CD4-positive, CD25-positive, alpha-beta regulatory T cell (primary cell): ENCODE data around the gene SIVA1. TPM values are rescaled to one million over a fixed set of nuclear protein-coding genes. Genes with fewer than 3 reads are reported as not detected.

Experiments used
- ATAC-seq, 2 donors: fragments of 150-1000 bp; cut with Tn5 transposase; one replicate each; pipeline ENCODE4 v1.10.0; 2021; ENCODE audit warnings: low read depth in 2 of 2, moderate number of reproducible peaks in 2 of 2, moderate library complexity in 1 of 2
- DNase-seq, 3 donors: peaks; one replicate each; pipeline versions ENCODE4 v3.0.0 to v3.0.0-alpha.2; 2012 to 2022; ENCODE audit warnings: mixed read lengths in 1 of 3
- H3K27ac ChIP-seq: one replicate; pipeline ENCODE4 v1.7.0; 2013; ENCODE audit warnings: mild to moderate bottlenecking, low read length; ENCODE audit not compliant: insufficient read depth, poor library complexity, severe bottlenecking
- H3K27me3 ChIP-seq: one replicate; pipeline ENCODE4 v1.7.0; 2013; ENCODE audit warnings: low read length; ENCODE audit not compliant: control insufficient read depth, insufficient read depth
- H3K36me3 ChIP-seq: one replicate; pipeline ENCODE4 v1.7.0; 2013; ENCODE audit warnings: mild to moderate bottlenecking, low read length, moderate library complexity; ENCODE audit not compliant: control insufficient read depth, insufficient read depth
- H3K4me1 ChIP-seq: 2 replicates; pipeline ENCODE4 v1.7.0; 2013; ENCODE audit warnings: mild to moderate bottlenecking, low read length; ENCODE audit not compliant: insufficient read depth, control insufficient read depth, poor library complexity, severe bottlenecking
- H3K4me3 ChIP-seq: one replicate; pipeline ENCODE4 v1.7.0; 2013; ENCODE audit warnings: low read depth, mild to moderate bottlenecking, low read length, moderate library complexity
- H3K9me3 ChIP-seq, 2 experiments: 1 replicate in 1 of 2; 2 replicates in 1 of 2; pipeline ENCODE4 v1.7.0; 2013; ENCODE audit warnings: low read length in 2 of 2, mild to moderate bottlenecking in 1 of 2, moderate library complexity in 1 of 2; ENCODE audit not compliant: control insufficient read depth in 2 of 2
- H3K27ac Mint-ChIP-seq, 3 donors: one replicate each; pipeline ENCODE4 v1.8.0; 2020 to 2022; ENCODE audit warnings: mild to moderate bottlenecking in 3 of 3, mixed read lengths in 3 of 3, moderate library complexity in 2 of 3
- H3K27me3 Mint-ChIP-seq: one replicate; pipeline ENCODE4 v1.8.0; 2022; ENCODE audit warnings: mild to moderate bottlenecking, mixed read lengths
- H3K36me3 Mint-ChIP-seq: one replicate; pipeline ENCODE4 v1.8.0; 2020; ENCODE audit warnings: mixed read lengths
- H3K4me1 Mint-ChIP-seq, 4 donors: one replicate each; pipeline ENCODE4 v1.8.0; 2020 to 2022; ENCODE audit warnings: mixed read lengths in 4 of 4, mild to moderate bottlenecking in 1 of 4
- H3K4me3 Mint-ChIP-seq, 4 donors: one replicate each; pipeline ENCODE4 v1.8.0; 2020 to 2022; ENCODE audit warnings: mild to moderate bottlenecking in 4 of 4, mixed read lengths in 4 of 4, moderate library complexity in 3 of 4
- H3K9me3 Mint-ChIP-seq, 7 donors: one replicate each; pipeline ENCODE4 v1.8.0; 2020 to 2022; ENCODE audit warnings: mixed read lengths in 7 of 7, mild to moderate bottlenecking in 3 of 7, moderate library complexity in 2 of 7
- polyA plus RNA-seq, 4 donors: library from polyadenylated mRNA; unstranded; fragments of 300-500 nt; fragmentation: Illumina TruSeq; gene quantifications; one replicate each; pipeline ENCODE4 v1.2.3, GENCODE V29; 2021
- total RNA-seq: library from RNA; stranded (reverse); gene quantifications from one replicate; pipeline ENCODE4 v1.2.3, GENCODE V29; 2022

SIVA1 gene
- total and polyA plus RNA-seq, 5 donors from 2014 or later: 82.6 to 281 (median 240) TPM

DNA sequence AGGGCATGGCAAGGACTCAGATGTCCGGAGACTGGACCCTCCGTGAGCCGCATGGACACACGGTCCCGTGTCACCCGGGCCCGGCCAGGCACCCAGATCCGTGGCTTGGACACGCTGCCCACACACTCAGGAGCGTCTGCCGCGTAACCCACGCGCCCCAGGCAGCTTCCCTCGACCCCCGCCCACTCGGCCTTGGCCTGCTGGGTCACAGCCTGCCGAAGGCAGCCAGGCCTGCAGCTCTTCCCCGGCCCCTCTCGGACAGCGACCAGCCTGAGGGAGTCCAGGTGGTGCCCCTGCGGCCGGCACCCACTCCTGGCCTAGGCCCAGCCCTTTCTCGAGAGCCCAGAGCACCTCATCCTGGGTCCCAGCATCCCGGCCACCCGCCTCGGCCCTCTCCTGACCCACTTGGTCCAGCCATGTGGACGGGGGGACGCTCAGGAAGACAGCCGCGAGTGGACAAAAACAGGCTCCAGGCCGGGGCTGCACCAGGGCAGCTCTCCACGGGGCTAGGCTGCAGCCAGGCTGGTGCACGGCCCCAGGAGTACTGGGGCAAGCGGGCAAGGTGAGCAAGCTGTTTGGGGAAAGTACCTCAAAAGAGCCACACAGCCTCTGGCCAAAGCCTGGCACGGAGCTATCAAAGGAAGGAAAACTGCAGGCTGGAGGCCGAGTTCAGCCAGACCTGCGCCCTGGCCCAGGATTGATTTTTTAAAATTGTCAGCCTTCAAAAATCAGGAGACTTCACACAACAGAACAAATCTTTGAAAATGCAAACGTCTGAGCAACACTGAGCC is 36.1 kb downstream of the SIVA1 start:
- peak overlapping the region in 1 of 4 donors; percentile 76 for H3K4me3 Mint-ChIP-seq
- DNase-seq: no peak
- Histone ChIP-seq H3K27me3 (no peaks in the 10 kb centered on the region), H3K4me3 (no peak overlapping the region), H3K27ac (no peak overlapping the region), H3K36me3 (no peaks in the 10 kb centered on the region), H3K9me3 (no peaks in the 10 kb centered on the region), H3K4me1 (peaks cover 47% of the 10 kb centered on the region)
- H3K36me3 Mint-ChIP-seq: no peaks in the 10 kb centered on the region
- no peaks in the 10 kb centered on the region for H3K27me3 Mint-ChIP-seq
- no peaks in the 10 kb centered on the region for H3K9me3 Mint-ChIP-seq
- H3K27ac Mint-ChIP-seq: no peak overlapping the region
- ATAC-seq: no peak
- peaks cover 0 to 55% (median 14%) of the 10 kb centered on the region in 4 donors for H3K4me1 Mint-ChIP-seq

DNA sequence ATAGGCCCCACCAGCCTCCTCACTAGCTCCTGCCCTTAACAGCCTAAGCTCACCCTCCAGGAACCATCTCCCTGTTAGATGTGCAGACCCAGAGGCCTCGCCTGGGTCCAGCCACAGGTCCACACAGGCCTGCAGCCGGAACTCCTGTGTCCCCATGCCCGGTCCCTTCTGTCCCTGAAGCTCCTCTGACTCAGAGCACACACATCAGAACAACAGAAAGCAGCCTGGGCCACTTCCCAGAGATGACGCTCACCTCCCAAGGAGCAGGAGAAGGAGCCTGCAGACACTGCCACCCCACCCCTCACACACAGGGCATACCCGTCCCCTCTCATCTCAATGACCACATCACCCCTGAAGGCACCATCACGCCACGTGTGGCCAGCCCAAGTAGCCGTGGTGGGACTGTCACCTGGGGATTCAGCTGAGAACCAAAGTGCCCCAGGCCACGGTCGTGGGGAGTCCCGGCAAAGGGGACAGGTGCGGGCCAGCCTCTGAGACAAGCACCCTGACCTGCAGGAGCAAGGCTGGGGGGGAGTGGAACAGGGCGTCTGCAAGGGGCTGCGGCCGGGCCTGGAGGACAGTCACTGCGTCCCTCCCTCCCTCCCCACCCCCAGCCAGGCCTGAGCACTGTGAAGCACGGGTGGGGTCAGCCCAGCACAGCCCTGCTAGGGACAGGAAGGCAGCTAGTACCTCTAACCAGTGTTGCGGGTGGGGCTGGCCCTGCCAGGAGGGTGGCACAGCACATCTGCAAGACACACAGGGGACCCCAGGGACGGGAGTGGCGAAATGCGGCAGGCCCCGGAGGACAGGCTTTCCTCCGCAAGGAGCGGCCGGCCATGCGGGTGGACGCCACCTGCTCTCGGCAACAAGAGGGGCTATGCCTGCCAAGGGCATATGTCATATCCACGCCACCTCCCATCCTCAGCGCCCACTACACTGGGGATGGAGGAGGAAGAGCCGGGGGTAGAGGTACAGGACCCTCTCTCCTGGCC is 37.1 kb downstream of the SIVA1 start:
- H3K4me1 ChIP-seq: peaks cover 55% of the 10 kb centered on the region
- H3K27ac ChIP-seq: no peak overlapping the region
- ATAC-seq: no peak
- no peaks in the 10 kb centered on the region for H3K27me3 ChIP-seq
- no peaks in the 10 kb centered on the region for H3K9me3 Mint-ChIP-seq
- H3K9me3 ChIP-seq: no peaks in the 10 kb centered on the region
- peaks cover 0 to 63% (median 17%) of the 10 kb centered on the region in 4 donors for H3K4me1 Mint-ChIP-seq
- no peaks in the 10 kb centered on the region for H3K36me3 ChIP-seq
- DNase-seq: no peak
- no peak overlapping the region for H3K4me3 ChIP-seq
- H3K4me3 Mint-ChIP-seq: peak overlapping the region in 2 of 4 donors; percentile 54 to 86
- H3K27ac Mint-ChIP-seq: peak overlapping the region in 1 of 3 donors; percentile 14
- no peaks in the 10 kb centered on the region for H3K36me3 Mint-ChIP-seq
- no peaks in the 10 kb centered on the region for H3K27me3 Mint-ChIP-seq

DNA sequence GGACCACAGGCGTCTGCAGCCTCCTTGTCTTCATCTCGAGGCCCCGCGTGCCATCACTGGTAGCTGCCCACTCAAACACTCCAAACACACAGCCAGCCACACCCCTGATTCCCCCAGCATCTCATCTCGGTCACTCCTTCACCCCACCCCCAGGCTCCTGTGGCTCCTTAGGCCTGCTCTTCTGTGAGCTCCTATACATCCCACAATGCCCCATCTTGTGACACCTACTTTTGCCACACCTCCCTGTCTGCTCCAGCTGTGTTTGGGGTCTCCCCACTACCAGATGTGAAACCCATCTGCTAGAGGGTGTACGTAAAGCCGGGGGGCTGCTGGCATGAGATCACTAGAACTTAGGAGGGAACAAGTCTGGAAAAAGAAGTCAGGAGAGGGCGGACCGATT is 38.5 kb downstream of the SIVA1 start:
- Histone ChIP-seq H3K4me3 (no peak overlapping the region), H3K9me3 (no peaks in the 10 kb centered on the region), H3K4me1 (peaks cover 54% of the 10 kb centered on the region), H3K36me3 (no peaks in the 10 kb centered on the region), H3K27ac (no peak overlapping the region), H3K27me3 (no peaks in the 10 kb centered on the region)
- no peak for ATAC-seq
- Mint-ChIP-seq H3K4me3 (peak overlapping the region in 2 of 4 donors; percentile 68 to 86), H3K9me3 (no peaks in the 10 kb centered on the region), H3K27ac (peak overlapping the region in 2 of 3 donors; percentile 28 to 84), H3K4me1 (peaks cover 0 to 59% (median 14%) of the 10 kb centered on the region in 4 donors), H3K36me3 (no peaks in the 10 kb centered on the region), H3K27me3 (no peaks in the 10 kb centered on the region)
- no peak for DNase-seq

DNA sequence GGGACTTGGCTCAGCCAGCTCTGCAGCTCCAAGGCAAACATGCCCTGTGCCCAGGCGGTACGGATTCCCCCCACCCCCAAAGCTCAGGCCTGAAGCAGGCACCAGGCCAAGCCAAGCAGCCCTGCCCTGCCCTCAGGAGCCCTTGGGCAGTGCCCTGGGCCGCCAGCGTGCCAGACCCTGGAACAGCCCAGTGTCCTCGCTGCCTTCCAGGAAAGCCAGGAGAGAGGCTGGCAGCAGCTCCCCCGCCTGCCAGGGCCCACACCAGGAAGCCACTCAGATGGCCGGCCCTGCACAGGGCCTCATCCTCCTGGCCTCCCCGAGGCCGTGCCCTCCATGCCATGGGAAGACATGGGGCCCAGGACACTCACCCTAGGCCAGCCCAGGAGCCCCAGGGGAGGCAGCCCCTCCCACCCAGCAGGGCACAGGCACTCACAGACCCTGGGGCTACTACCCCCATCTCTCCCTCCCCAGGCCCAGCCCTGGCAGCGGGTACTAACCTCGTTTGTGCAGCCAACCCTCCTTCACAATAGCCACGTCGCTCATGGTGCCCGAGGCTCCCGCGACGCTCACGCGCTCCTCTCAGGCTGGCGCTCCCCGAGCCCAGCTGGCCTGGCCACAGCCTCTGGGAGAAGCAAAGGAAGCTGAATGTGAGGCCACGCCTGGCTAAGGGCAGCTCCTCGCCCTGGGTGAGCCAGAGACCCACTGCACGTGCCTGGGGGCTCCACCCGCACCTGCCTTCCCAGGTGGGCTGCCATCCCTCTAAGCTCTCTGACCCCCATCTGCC is 39.3 kb downstream of the SIVA1 start:
- Histone ChIP-seq H3K27me3 (no peaks in the 10 kb centered on the region), H3K27ac (no peak overlapping the region), H3K4me1 (peaks cover 49% of the 10 kb centered on the region), H3K36me3 (no peaks in the 10 kb centered on the region), H3K9me3 (no peaks in the 10 kb centered on the region), H3K4me3 (no peak overlapping the region)
- Mint-ChIP-seq H3K4me1 (peaks cover 0 to 57% (median 14%) of the 10 kb centered on the region in 4 donors), H3K4me3 (peak overlapping the region in 2 of 4 donors; percentile 52 to 95), H3K9me3 (no peaks in the 10 kb centered on the region), H3K27ac (peak overlapping the region in 2 of 3 donors; percentile 11 to 62), H3K27me3 (no peaks in the 10 kb centered on the region), H3K36me3 (no peaks in the 10 kb centered on the region)
- no peak for DNase-seq
- ATAC-seq: no peak

DNA sequence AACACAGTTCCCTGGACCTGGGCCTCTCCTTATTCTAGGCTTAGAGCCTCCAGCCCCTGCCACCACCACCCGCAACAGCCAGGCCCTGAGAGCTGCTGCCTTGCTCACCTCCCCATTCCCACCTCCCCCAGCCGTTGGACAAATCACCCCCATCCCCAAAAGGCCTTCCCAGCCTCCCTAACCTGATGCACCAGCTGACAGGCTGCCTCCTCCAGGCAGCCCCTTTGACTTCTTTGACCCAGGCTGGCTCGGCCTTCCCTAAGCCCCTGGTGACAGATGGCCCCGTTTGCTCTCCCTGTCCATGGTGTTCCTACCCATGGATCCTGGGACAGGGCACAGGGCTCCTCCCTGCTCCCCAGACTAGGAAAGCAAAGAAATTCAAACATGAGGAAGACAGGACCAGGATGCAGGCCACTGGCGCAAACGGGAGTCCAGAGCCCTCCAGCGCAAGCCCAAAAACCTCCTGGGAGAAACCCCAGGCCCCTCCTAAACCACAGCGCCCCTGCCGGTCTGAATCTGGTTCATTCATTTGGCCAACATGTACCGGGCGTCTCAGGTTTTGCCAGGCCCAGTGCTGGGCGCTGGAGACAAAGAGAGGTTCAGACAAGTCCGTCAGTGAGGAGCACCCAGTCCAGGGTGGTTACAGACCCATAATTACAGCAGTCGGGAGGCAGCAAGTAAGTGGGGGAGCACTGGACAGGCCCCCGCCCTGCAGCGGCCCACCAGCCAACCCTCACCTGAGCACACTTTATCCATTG is 40.2 kb downstream of the SIVA1 start:
- ATAC-seq: no peak
- H3K27ac ChIP-seq: no peak overlapping the region
- H3K4me1 ChIP-seq: peaks cover 40% of the 10 kb centered on the region

DNA sequence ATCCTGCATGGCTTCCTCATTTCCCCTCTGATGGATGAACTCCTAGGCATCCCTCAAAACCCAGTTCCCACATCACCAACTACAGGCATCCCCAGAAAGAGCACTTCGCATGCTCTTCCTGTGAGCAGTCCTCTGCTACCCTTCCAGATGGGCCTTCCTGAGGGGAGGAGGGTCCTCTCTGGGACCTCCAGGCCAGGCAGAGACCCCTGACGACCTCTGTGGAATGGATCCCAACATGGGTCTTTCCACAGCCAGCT is 40.7 kb downstream of the SIVA1 start:
- peak overlapping the region; percentile 28 for H3K4me3 ChIP-seq

More for the DNA sequence above, 40.2 kb downstream of the SIVA1 start:
- no peaks in the 10 kb centered on the region for H3K36me3 ChIP-seq
- H3K36me3 Mint-ChIP-seq: no peaks in the 10 kb centered on the region
- H3K27me3 ChIP-seq: no peaks in the 10 kb centered on the region
- no peaks in the 10 kb centered on the region for H3K9me3 Mint-ChIP-seq
- H3K9me3 ChIP-seq: no peaks in the 10 kb centered on the region
- H3K27me3 Mint-ChIP-seq: no peaks in the 10 kb centered on the region
- H3K4me1 Mint-ChIP-seq: peaks cover 0 to 53% (median 14%) of the 10 kb centered on the region in 4 donors
- DNase-seq: no peak
- peak overlapping the region; percentile 89 to 95 (median 91) for H3K4me3 Mint-ChIP-seq
- peak overlapping the region; percentile 11 to 89 (median 81) for H3K27ac Mint-ChIP-seq
- no peak overlapping the region for H3K4me3 ChIP-seq

More for the DNA sequence above, 40.7 kb downstream of the SIVA1 start:
- Mint-ChIP-seq H3K4me1 (peaks cover 0 to 51% (median 15%) of the 10 kb centered on the region in 4 donors), H3K4me3 (peak overlapping the region; percentile 89 to 95 (median 91)), H3K27me3 (no peaks in the 10 kb centered on the region), H3K36me3 (no peaks in the 10 kb centered on the region), H3K9me3 (no peaks in the 10 kb centered on the region), H3K27ac (peak overlapping the region in 2 of 3 donors; percentile 81 to 89)
- no peaks in the 10 kb centered on the region for H3K36me3 ChIP-seq
- H3K4me1 ChIP-seq: peaks cover 39% of the 10 kb centered on the region
- ATAC-seq: no peak
- H3K9me3 ChIP-seq: no peaks in the 10 kb centered on the region
- no peaks in the 10 kb centered on the region for H3K27me3 ChIP-seq
- DNase-seq: no peak
- peak overlapping the region; percentile 36 for H3K27ac ChIP-seq
